ENCODE results near the gene PILRA. TPM values are rescaled to one million over a fixed set of nuclear protein-coding genes. Genes with fewer than 3 reads are reported as not detected.
"Not testable (repeated sequence)": the region's sequence is repeated elsewhere in the genome, so short reads cannot be mapped to it uniquely, and the experiment has no call there.

PILRA gene
- total and polyA plus RNA-seq, 10 of the 15 experiments (the other 5 are each of a cell fraction or from before 2014, with no cell fraction given), result 6.6 to 43.3 (median 11.5) TPM

- intact Hi-C loops (cut with micrococcal nuclease; ENCODE audit: unreplicated experiment), result loop anchor here (2.0 kb wide), 3 partner anchors 23 to 77 kb away; no protein-coding TSS in a partner anchor
- in situ Hi-C loops (cut with MboI); BruUV-seq (replicated peaks); H3K27me3 ChIP-seq (replicated peaks in 1 of 2; ENCODE audit: control insufficient read depth in 2 of 2, insufficient read depth in 2 of 2, low read length in 1 of 2); H3K36me3 ChIP-seq (ENCODE audit: control insufficient read depth in 2 of 2, insufficient read depth in 2 of 2, low read length in 1 of 2); H3K9me3 ChIP-seq (replicated peaks; ENCODE audit: control insufficient read depth, insufficient read depth, low read length); DNase-seq (ENCODE audit: low read depth, low spot score); H4K20me1 ChIP-seq (ENCODE audit: control insufficient read depth, insufficient read depth): not testable (repeated sequence)
- ATAC-seq, result peak; percentile 74
- 49% methylated on average over 13 of the region's 15 CpGs for WGBS (ENCODE audit: insufficient coverage, insufficient replicate concordance, low lambda C conversion rate, missing lambda C conversion rate)
- Histone ChIP-seq H3K79me2 (ENCODE audit: control insufficient read depth, insufficient read depth, low read length) (peaks cover 22% of the 10 kb centered on the region), H3K4me1 (ENCODE audit: control insufficient read depth, insufficient read depth, low read length) (peaks cover 33% of the 10 kb centered on the region), H3K4me2 (ENCODE audit: control insufficient read depth, insufficient read depth) (peak overlapping the region; percentile 82), H2AFZ (ENCODE audit: control insufficient read depth, low read depth, low read length) (peak overlapping the region; percentile 30), H3K4me3 (peak overlapping the region; percentile 61), H3K9ac (ENCODE audit: control insufficient read depth, insufficient read depth, low read length) (peak overlapping the region; percentile 80), H3K27ac (ENCODE audit: control insufficient read depth, insufficient read depth) (peak overlapping the region; percentile 78)
- peak; percentile 94 for FAIRE-seq
- POLR2A ChIA-PET, result interaction anchor here (0.5 to 3.7 kb wide), 17 partner anchors 9 to 105 kb away, joined by 3 to 30 read pairs (median 5); partner anchors contain the start of genes PPP1R35, TSC22D4 and ZCWPW1
- SMC1A ChIA-PET (ENCODE audit: uncharacterized antibody, unreplicated experiment), result interaction anchor here (0.7 to 3.9 kb wide), 20 partner anchors 9 to 237 kb away, joined by 3 to 65 read pairs (median 7); partner anchors contain the start of gene ZCWPW1
- CTCF ChIA-PET, result interaction anchor here (0.6 to 10.0 kb wide), 33 partner anchors 9 to 291 kb away, joined by 3 to 134 read pairs (median 5); partner anchors contain the start of genes TSC22D4 and ZCWPW1
- RAD21 ChIA-PET (ENCODE audit: unreplicated experiment), result interaction anchor here (0.8 to 4.8 kb wide), 23 partner anchors 9 to 241 kb away, joined by 3 to 89 read pairs (median 7); partner anchors contain the start of genes MEPCE, TSC22D4 and ZCWPW1
- TF ChIP-seq YY1 (IDR thresholded peaks at IDR 0.05; ENCODE audit: low read depth, low read length), result peak; percentile 32; the same call in 1 of the 2 replicates
- TF ChIP-seq PAX5 (IDR thresholded peaks at IDR 0.05; ENCODE audit: borderline replicate concordance, low read depth, low read length), result peak; percentile 51; the same call in 1 of the 2 replicates
- TF ChIP-seq SMARCA5 (IDR thresholded peaks at IDR 0.05), result peak; percentile 19; the same call in 1 of the 2 replicates
- TF ChIP-seq RAD21 (IDR thresholded peaks at IDR 0.05; ENCODE audit: insufficient read depth, low read depth, low read length), result peak; percentile 51
- peak; percentile 94 for TF ChIP-seq RELB (IDR thresholded peaks at IDR 0.05; ENCODE audit: low read depth)
- 0 out of 2 replicates have a peak, but pooled peaks have one; percentile 27 for TF ChIP-seq ZNF687 (IDR thresholded peaks at IDR 0.05)
- TF ChIP-seq BHLHE40 (IDR thresholded peaks at IDR 0.05; ENCODE audit: borderline replicate concordance in 1 of 2, low read depth in 2 of 2, low read length in 1 of 2), result peak in 1 of 2 experiments; percentile 39; a peak in 1 of 4 replicates
- TF ChIP-seq IKZF1 (conservative IDR thresholded peaks at IDR 0.05), result peak; percentile 60
- TF ChIP-seq CTCF (IDR thresholded peaks at IDR 0.05 in 2 of 3, conservative IDR thresholded peaks at IDR 0.05 in 1 of 3; ENCODE audit: control insufficient read depth in 2 of 3, extremely low read depth in 1 of 3, insufficient read depth in 1 of 3, low read depth in 3 of 3, low read length in 3 of 3), result peak; percentile 44 to 46 (median 46); a peak in 5 of 6 replicates
- peak; percentile 93 for TF ChIP-seq MEF2B (IDR thresholded peaks at IDR 0.05; ENCODE audit: partially characterized antibody, poor library complexity, severe bottlenecking)
- TF ChIP-seq NR2F1 (conservative IDR thresholded peaks at IDR 0.05), result peak; percentile 77
Measured at GRCh38 chr7:100373870-100374598, 747 bp downstream of the PILRA start.
